Neural progenitor cell (in vitro differentiated cells): ENCODE results near the gene SPAG8.

Experiments
- EZH2 ChIP-seq: fragments of 200-600 bp; sonication (generic); IDR thresholded peaks from 2 replicates; pipeline ENCODE4 v1.6.1; 2017; ENCODE audit warnings: antibody characterized with exemption, mild to moderate bottlenecking, moderate library complexity
- EZH2phosphoT487 ChIP-seq: fragments of 200-600 bp; sonication (generic); IDR thresholded peaks from 2 replicates; pipeline ENCODE4 v1.6.1; 2017; ENCODE audit warnings: antibody characterized with exemption
- TF ChIP-seq, protein P1 (sequence below): fragments of 200-600 bp; sonication (generic); IDR thresholded peaks from 2 replicates; pipeline ENCODE4 v1.5.1; 2017; ENCODE audit warnings: antibody characterized with exemption, mild to moderate bottlenecking

DNA sequence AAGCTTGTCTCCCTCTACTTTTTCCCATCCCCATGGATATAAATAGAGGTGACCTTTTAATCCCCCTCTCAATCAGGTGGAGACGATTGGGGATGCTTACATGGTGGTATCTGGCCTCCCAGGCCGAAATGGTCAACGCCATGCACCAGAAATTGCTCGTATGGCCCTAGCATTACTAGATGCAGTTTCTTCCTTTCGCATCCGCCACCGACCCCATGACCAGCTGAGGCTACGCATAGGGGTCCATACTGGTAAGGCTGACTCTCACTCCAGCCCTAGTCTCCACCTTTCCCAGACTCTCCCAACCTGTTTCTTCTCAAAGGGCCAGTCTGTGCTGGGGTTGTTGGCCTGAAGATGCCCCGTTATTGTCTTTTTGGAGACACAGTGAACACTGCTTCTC is 3.6 kb downstream of the SPAG8 start:
- TF ChIP-seq, protein P1, sequence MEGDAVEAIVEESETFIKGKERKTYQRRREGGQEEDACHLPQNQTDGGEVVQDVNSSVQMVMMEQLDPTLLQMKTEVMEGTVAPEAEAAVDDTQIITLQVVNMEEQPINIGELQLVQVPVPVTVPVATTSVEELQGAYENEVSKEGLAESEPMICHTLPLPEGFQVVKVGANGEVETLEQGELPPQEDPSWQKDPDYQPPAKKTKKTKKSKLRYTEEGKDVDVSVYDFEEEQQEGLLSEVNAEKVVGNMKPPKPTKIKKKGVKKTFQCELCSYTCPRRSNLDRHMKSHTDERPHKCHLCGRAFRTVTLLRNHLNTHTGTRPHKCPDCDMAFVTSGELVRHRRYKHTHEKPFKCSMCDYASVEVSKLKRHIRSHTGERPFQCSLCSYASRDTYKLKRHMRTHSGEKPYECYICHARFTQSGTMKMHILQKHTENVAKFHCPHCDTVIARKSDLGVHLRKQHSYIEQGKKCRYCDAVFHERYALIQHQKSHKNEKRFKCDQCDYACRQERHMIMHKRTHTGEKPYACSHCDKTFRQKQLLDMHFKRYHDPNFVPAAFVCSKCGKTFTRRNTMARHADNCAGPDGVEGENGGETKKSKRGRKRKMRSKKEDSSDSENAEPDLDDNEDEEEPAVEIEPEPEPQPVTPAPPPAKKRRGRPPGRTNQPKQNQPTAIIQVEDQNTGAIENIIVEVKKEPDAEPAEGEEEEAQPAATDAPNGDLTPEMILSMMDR: no peak
- TF ChIP-seq EZH2: no peak
- no peak for TF ChIP-seq EZH2phosphoT487
